Activated B cell treated with CpG ODN at 0.5 μM for 24 hours (primary cell): Measurements from ENCODE around the gene MTX3. TPM values are rescaled to one million over a fixed set of nuclear protein-coding genes. Genes with fewer than 3 reads are reported as not detected.

ENCODE experiments used
- ATAC-seq: fragments of 200-7000 bp; cut with Tn5 transposase; one replicate; pipeline ENCODE4 v1.10.0; 2021; ENCODE audit warnings: low read depth, mild to moderate bottlenecking, moderate library complexity
- CTCF ChIA-PET: fragments of 350-600 bp; sonication (Branson Sonifier 250); formaldehyde crosslinking; loops from one replicate; lab custom pipeline; 2021; ENCODE audit warnings: antibody characterized with exemption; lab: Charles Lee
- POLR2A ChIA-PET: fragments of 350-600 bp; sonication (Branson Sonifier 250); formaldehyde crosslinking; loops from one replicate; lab custom pipeline; 2021; ENCODE audit warnings: antibody characterized with exemption; lab: Charles Lee
- DNase-seq: peaks from one replicate; pipeline ENCODE4 v3.0.0; 2022
- H3K27ac Mint-ChIP-seq: one replicate; pipeline ENCODE4 v1.8.0; 2020; ENCODE audit warnings: mixed read lengths
- H3K27me3 Mint-ChIP-seq: one replicate; pipeline ENCODE4 v1.8.0; 2021; ENCODE audit warnings: mixed read lengths
- H3K36me3 Mint-ChIP-seq: one replicate; pipeline ENCODE4 v1.8.0; 2021; ENCODE audit warnings: low read depth, mixed read lengths
- H3K4me1 Mint-ChIP-seq: one replicate; pipeline ENCODE4 v1.8.0; 2021; ENCODE audit warnings: mixed read lengths
- H3K4me3 Mint-ChIP-seq: one replicate; pipeline ENCODE4 v1.8.0; 2020; ENCODE audit warnings: mild to moderate bottlenecking, mixed read lengths
- H3K9me3 Mint-ChIP-seq: one replicate; pipeline ENCODE4 v1.8.0; 2020; ENCODE audit warnings: mixed read lengths
- CTCF ChIP-seq: fragments of 200-600 bp; IDR thresholded peaks from one replicate; pipeline ENCODE4 v1.8.0; 2022; ENCODE audit warnings: antibody characterized with exemption, mild to moderate bottlenecking
- intact Hi-C: fragments of 100-400 bp; cut with micrococcal nuclease; formaldehyde crosslinking; loops from one replicate; pipeline ENCODE4 v1.15.1; 2024
- total RNA-seq: library from RNA; stranded (reverse); gene quantifications from 2 replicates; pipeline ENCODE4 v1.2.3, GENCODE V29; 2022

Gene MTX3
- total RNA-seq, 1 donor from 2014 or later, result 21.4 TPM

- CTCF ChIA-PET, result no interaction called here
- POLR2A ChIA-PET, result interaction anchor here (0.6 kb wide), 1 partner anchor 264 kb away, joined by 3 read pairs; no protein-coding TSS in a partner anchor
- Mint-ChIP-seq H3K4me3 (no peak overlapping the region), H3K27ac (no peak overlapping the region), H3K9me3 (peaks cover 2% of the 10 kb centered on the region), H3K4me1 (peaks cover 23% of the 10 kb centered on the region), H3K27me3 (peaks cover 2% of the 10 kb centered on the region), H3K36me3 (peaks cover 11% of the 10 kb centered on the region)
- DNase-seq (no peak), ATAC-seq (no peak)
- intact Hi-C loops, result loop anchor here (5.0 to 10.0 kb wide), 3 partner anchors 134 to 1312 kb away; partner anchors contain the start of genes ZCCHC9 and ZFYVE16
- TF ChIP-seq CTCF, result no peak
These were observed 2.0 kb upstream of the MTX3 start for GRCh38 chr5:79992891-79993657.

GRCh38 chr5:79990205-79990597 is 861 bp downstream of the MTX3 start:
- H3K36me3 Mint-ChIP-seq, result peaks cover 36% of the 10 kb centered on the region
- peak overlapping the region; percentile 88 for H3K4me3 Mint-ChIP-seq
- ChIA-PET POLR2A (interaction anchor here (1.0 to 1.6 kb wide), 3 partner anchors 9 to 417 kb away, joined by 3 to 10 read pairs (median 10); partner anchors contain the start of gene ZFYVE16), CTCF (interaction anchor here (0.9 kb wide), 1 partner anchor 354 kb away, joined by 3 read pairs; no protein-coding TSS in a partner anchor)
- no peak for TF ChIP-seq CTCF
- intact Hi-C loops, result loop anchor here (2.0 to 10.0 kb wide), 5 partner anchors 137 to 1315 kb away; partner anchors contain the start of genes DHFR, HOMER1, MSH3 and ZCCHC9
- H3K27me3 Mint-ChIP-seq, result peaks cover 2% of the 10 kb centered on the region
- peak overlapping the region; percentile 84 for H3K27ac Mint-ChIP-seq
- H3K4me1 Mint-ChIP-seq, result peaks cover 23% of the 10 kb centered on the region
- no peak for ATAC-seq
- H3K9me3 Mint-ChIP-seq, result peaks cover 2% of the 10 kb centered on the region
- DNase-seq, result no peak

- H3K4me3 Mint-ChIP-seq, result no peak overlapping the region
- H3K4me1 Mint-ChIP-seq, result peaks cover 26% of the 10 kb centered on the region
- H3K9me3 Mint-ChIP-seq, result no peaks in the 10 kb centered on the region
- DNase-seq, result no peak
- ChIA-PET POLR2A (no interaction called here), CTCF (no interaction called here)
- no peak for TF ChIP-seq CTCF
- intact Hi-C loops, result no loop called here
- H3K27me3 Mint-ChIP-seq, result no peaks in the 10 kb centered on the region
- peaks cover 72% of the 10 kb centered on the region for H3K36me3 Mint-ChIP-seq
- ATAC-seq, result no peak
- no peak overlapping the region for H3K27ac Mint-ChIP-seq
These were observed 4.8 kb downstream of the MTX3 start for GRCh38 chr5:79986260-79986659.

- CTCF ChIA-PET, result no interaction called here
- ATAC-seq, result no peak
- H3K27ac Mint-ChIP-seq, result no peak overlapping the region
- peaks cover 77% of the 10 kb centered on the region for H3K36me3 Mint-ChIP-seq
- TF ChIP-seq CTCF, result no peak
- H3K27me3 Mint-ChIP-seq, result no peaks in the 10 kb centered on the region
- POLR2A ChIA-PET, result interaction anchor here (0.5 kb wide), 1 partner anchor 424 kb away, joined by 3 read pairs; no protein-coding TSS in a partner anchor
- DNase-seq, result no peak
- H3K4me3 Mint-ChIP-seq, result no peak overlapping the region
- H3K9me3 Mint-ChIP-seq, result no peaks in the 10 kb centered on the region
- peaks cover 29% of the 10 kb centered on the region for H3K4me1 Mint-ChIP-seq
- intact Hi-C loops, result no loop called here
These were observed 5.8 kb downstream of the MTX3 start for GRCh38 chr5:79985288-79985687.

GRCh38 chr5:79984363-79984762 is 6.7 kb downstream of the MTX3 start:
- Mint-ChIP-seq H3K4me3 (no peak overlapping the region), H3K36me3 (peaks cover 76% of the 10 kb centered on the region), H3K27me3 (no peaks in the 10 kb centered on the region), H3K9me3 (no peaks in the 10 kb centered on the region), H3K27ac (no peak overlapping the region), H3K4me1 (peaks cover 25% of the 10 kb centered on the region)
- CTCF ChIA-PET, result no interaction called here
- intact Hi-C loops, result no loop called here
- no peak for ATAC-seq
- POLR2A ChIA-PET, result no interaction called here
- no peak for TF ChIP-seq CTCF
- no peak for DNase-seq
